Cardiac muscle cell (in vitro differentiated cells and primary cell): ENCODE data around the gene SARM1. TPM values are rescaled to one million over a fixed set of nuclear protein-coding genes. Genes with fewer than 3 reads are reported as not detected.

ENCODE experiments used
- DNase-seq, 2 donors: peaks; one replicate each; pipeline versions ENCODE4 v3.0.0 to v3.0.0-alpha.2; 2010 to 2017; ENCODE audit warnings: low read depth in 1 of 2, low spot score in 1 of 2
- H3K27ac ChIP-seq: fragments of 200-600 bp; sonication (generic); 2 replicates; pipeline ENCODE4 v1.5.1; 2016
- H3K27me3 ChIP-seq: fragments of 200-600 bp; sonication (generic); 2 replicates; pipeline ENCODE4 v1.6.0; 2016; ENCODE audit warnings: control low read depth
- H3K36me3 ChIP-seq: fragments of 200-600 bp; sonication (generic); 2 replicates; pipeline ENCODE4 v1.5.1; 2016; ENCODE audit warnings: control low read depth
- H3K4me1 ChIP-seq: fragments of 200-600 bp; sonication (generic); 2 replicates; pipeline ENCODE4 v1.8.1; 2017; ENCODE audit warnings: low read depth, mild to moderate bottlenecking, mixed run types
- H3K4me3 ChIP-seq: fragments of 200-600 bp; sonication (generic); 2 replicates; pipeline ENCODE4 v1.5.1; 2016; ENCODE audit warnings: mild to moderate bottlenecking
- H3K9me3 ChIP-seq: fragments of 200-600 bp; sonication (generic); 2 replicates; pipeline ENCODE4 v1.5.1; 2017; ENCODE audit warnings: low read depth, mild to moderate bottlenecking, control low read depth
- polyA plus RNA-seq: library from polyadenylated mRNA; unstranded; fragments of >200 nt; fragmentation: Nextera tagmentation; extraction: Ambion mirVana; gene quantifications from 2 replicates; pipeline ENCODE4 v1.2.1, GENCODE V29; 2016
- total RNA-seq: library from RNA; depleted of rRNA; stranded (reverse); fragments of >200 nt; gene quantifications from 2 replicates; pipeline ENCODE4 v1.2.3, GENCODE V29; 2016
- TF ChIP-seq, protein P1 (sequence below): IDR thresholded peaks from 2 replicates; pipeline ENCODE4 v1.5.1; 2012; ENCODE audit warnings: low read depth, mild to moderate bottlenecking, low read length

SARM1 gene
- total and polyA plus RNA-seq, 2 experiments from 2014 or later: 8.9 to 11.5 TPM

DNA sequence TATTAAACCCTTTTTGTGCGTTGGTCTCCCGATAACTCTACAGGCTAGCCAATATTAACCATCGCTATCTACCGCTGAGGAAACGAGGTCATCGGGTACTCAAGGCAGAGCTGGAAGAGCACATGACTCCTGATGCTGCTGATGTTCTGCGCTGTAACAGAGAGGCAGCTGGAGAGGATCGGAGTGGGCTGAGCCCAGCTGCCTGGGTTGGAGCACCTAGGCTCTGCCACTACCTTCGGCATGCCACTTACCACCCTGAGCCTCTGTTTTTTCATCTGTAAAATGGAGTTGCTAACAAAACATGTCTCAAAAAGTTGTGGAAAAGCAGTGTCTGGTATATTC lies 35.0 kb downstream of the SARM1 start:
- H3K27ac ChIP-seq: no peak overlapping the region
- H3K4me1 ChIP-seq: no peaks in the 10 kb centered on the region
- H3K4me3 ChIP-seq: peak overlapping the region; percentile 46
- no peaks in the 10 kb centered on the region for H3K36me3 ChIP-seq
- H3K9me3 ChIP-seq: no peaks in the 10 kb centered on the region
- no peaks in the 10 kb centered on the region for H3K27me3 ChIP-seq
- TF ChIP-seq, protein P1, sequence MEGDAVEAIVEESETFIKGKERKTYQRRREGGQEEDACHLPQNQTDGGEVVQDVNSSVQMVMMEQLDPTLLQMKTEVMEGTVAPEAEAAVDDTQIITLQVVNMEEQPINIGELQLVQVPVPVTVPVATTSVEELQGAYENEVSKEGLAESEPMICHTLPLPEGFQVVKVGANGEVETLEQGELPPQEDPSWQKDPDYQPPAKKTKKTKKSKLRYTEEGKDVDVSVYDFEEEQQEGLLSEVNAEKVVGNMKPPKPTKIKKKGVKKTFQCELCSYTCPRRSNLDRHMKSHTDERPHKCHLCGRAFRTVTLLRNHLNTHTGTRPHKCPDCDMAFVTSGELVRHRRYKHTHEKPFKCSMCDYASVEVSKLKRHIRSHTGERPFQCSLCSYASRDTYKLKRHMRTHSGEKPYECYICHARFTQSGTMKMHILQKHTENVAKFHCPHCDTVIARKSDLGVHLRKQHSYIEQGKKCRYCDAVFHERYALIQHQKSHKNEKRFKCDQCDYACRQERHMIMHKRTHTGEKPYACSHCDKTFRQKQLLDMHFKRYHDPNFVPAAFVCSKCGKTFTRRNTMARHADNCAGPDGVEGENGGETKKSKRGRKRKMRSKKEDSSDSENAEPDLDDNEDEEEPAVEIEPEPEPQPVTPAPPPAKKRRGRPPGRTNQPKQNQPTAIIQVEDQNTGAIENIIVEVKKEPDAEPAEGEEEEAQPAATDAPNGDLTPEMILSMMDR: no peak
- no peak for DNase-seq

DNA sequence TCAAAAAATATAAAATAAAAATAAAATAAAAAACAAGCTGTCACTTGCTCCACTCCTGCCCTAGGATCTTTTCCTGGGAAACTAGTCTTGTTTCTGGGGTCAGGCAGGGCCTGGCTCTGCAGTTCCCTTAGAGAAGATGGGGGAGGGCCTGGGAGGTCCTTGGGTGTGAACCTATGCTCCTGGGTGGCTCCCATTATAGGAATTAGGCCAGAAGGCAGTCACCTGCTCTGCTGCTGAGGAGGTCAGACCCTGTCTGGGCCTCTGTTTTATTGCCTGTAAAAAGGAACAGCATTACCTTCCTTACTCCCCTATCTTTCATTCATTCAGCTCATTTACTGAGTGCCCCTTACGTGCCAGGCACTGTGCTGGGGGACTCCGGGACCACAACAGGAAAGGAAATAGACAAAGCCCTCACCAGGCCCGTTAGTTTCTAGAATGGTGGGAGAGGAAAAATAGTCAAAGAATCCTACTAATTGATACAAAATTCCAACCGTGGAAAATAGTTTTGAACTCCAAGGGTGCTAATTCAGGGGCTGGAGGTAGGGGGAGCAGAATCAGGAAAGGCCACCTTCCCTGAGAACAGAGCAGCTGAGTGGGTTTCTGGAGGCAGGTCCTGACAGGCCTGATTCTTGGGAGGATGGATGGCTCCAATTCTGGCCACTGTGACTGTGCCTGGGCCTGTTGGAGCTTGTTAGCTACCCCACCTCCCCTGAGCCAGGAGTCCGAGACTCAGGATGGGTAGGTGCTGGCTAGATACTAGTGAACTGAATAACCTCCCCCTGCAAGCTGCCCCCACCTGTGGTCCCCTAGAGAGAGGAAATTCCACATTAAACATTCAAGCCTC lies 35.9 kb downstream of the SARM1 start:
- DNase-seq: peak in 1 of 2 donors; percentile 14
- no peaks in the 10 kb centered on the region for H3K36me3 ChIP-seq
- H3K9me3 ChIP-seq: no peaks in the 10 kb centered on the region
- no peak overlapping the region for H3K27ac ChIP-seq
- TF ChIP-seq, protein P1: no peak
- no peaks in the 10 kb centered on the region for H3K27me3 ChIP-seq
- no peaks in the 10 kb centered on the region for H3K4me1 ChIP-seq
- H3K4me3 ChIP-seq: no peak overlapping the region

DNA sequence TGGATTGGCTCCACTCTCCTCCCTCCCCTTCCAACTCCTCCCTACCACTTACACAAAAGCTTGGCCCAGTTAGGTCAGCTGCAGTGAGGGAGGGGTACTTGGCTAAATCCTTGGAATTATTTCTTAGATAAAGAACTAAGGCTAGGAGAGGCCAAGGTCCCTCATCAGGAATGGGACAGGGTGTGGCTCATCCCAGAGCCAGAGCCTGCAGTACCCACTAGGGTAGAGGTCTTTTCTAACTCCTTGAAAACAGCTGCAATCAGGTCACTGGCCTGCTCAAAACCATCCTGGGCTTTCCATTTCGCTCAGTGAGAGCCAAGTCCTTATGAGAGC lies 36.4 kb downstream of the SARM1 start:
- no peaks in the 10 kb centered on the region for H3K27me3 ChIP-seq
- TF ChIP-seq, protein P1: no peak
- DNase-seq: no peak
- H3K4me3 ChIP-seq: no peak overlapping the region
- H3K27ac ChIP-seq: no peak overlapping the region
- H3K36me3 ChIP-seq: no peaks in the 10 kb centered on the region
- no peaks in the 10 kb centered on the region for H3K4me1 ChIP-seq
- no peaks in the 10 kb centered on the region for H3K9me3 ChIP-seq

DNA sequence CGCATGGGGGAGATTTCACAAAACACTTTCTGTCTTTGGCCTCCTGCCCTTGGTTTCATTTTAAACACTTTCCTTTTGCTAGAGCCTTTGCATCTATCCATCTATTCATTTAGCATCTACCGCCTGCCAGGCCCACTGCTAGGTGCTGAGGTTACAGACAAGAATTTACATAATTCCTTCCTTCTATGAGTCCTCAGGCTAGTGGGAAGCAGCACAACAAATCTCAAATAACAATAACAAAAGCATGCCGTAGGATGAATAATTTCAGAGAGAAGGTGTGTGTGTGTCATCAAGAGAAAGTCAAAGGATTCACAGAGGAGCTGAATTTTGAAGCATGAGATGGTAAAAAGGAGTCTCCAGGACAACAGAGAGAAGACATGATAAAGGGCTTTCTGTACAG lies 40.6 kb downstream of the SARM1 start:
- no peak overlapping the region for H3K27ac ChIP-seq
- no peak overlapping the region for H3K4me3 ChIP-seq
- DNase-seq: no peak
- no peaks in the 10 kb centered on the region for H3K9me3 ChIP-seq
- H3K36me3 ChIP-seq: no peaks in the 10 kb centered on the region
- H3K27me3 ChIP-seq: no peaks in the 10 kb centered on the region
- H3K4me1 ChIP-seq: no peaks in the 10 kb centered on the region
- TF ChIP-seq, protein P1: no peak

DNA sequence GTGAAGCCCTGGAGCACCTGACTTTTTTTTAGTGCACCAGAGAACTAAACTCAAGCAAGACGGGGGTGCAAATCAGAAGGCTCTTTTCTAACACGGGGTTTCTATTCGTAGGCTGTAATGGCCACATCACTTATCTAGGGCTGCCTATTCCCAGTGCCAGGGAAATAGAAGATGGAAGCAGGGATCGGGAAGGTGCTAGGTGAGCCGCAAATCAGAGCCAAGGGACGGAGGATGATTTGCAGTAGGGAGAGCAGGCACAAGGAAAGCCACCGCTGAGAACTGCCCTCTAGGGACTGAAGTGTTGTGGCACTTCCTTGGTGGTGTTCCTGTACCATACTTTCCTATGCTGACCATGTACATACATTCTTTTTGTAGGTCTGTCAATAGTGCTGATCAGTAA lies 42.3 kb downstream of the SARM1 start:
- Histone ChIP-seq H3K27ac (no peak overlapping the region), H3K36me3 (no peaks in the 10 kb centered on the region), H3K27me3 (no peaks in the 10 kb centered on the region), H3K4me3 (no peak overlapping the region), H3K4me1 (no peaks in the 10 kb centered on the region), H3K9me3 (no peaks in the 10 kb centered on the region)
- TF ChIP-seq, protein P1: no peak
- no peak for DNase-seq
